SU-DHL-6 (cell line): Measurements from ENCODE around the gene HOXC12.

Experiments used
- EZH2phosphoT487 ChIP-seq: fragments of 200-600 bp; sonication (generic), shearing (Covaris generic); conservative IDR thresholded peaks from 2 replicates; pipeline ENCODE4 v1.6.1; 2018; ENCODE audit warnings: mild to moderate bottlenecking, antibody characterized with exemption, low read length, moderate library complexity, mixed read lengths
- TF ChIP-seq, protein P1 (sequence below): fragments of 200-600 bp; sonication (generic); IDR thresholded peaks from one replicate; pipeline ENCODE4 v1.5.1; 2017; ENCODE audit warnings: antibody characterized with exemption, mild to moderate bottlenecking, low read length, moderate library complexity; ENCODE audit not compliant: insufficient read depth, poor library complexity, severe bottlenecking

DNA sequence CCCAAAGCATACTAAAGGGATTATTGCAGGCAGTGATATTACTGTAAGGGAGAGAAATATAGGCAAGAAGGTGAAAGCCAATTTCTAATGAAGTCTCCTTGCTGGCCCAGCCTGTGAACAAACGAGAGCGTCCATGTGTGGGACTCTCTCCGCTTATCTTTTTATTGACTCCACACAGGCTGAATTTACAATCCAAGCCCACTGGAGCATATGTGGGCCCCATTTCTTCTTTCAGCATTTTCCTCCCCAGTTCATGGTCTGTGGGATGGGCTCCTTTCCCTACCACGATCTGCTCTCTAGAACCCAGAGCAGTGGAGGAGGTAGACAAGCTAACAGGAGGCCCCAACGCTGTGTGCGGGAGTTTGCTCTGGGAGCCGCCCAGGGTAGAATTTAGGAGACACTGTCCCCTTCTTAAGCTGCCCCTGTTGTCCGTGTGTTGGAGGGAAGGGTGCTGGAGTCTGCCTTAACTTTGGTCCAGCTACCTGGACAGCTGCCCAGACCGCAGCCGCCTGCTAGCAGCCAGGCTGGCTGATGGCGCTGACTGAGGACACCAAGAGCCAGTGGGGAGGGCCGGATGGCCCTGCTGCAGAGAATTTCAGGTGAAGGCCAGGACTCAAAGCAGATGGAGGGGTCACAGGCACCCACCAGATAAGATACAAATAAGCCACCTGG, 15.0 kb downstream of the HOXC12 start:
- TF ChIP-seq, protein P1, sequence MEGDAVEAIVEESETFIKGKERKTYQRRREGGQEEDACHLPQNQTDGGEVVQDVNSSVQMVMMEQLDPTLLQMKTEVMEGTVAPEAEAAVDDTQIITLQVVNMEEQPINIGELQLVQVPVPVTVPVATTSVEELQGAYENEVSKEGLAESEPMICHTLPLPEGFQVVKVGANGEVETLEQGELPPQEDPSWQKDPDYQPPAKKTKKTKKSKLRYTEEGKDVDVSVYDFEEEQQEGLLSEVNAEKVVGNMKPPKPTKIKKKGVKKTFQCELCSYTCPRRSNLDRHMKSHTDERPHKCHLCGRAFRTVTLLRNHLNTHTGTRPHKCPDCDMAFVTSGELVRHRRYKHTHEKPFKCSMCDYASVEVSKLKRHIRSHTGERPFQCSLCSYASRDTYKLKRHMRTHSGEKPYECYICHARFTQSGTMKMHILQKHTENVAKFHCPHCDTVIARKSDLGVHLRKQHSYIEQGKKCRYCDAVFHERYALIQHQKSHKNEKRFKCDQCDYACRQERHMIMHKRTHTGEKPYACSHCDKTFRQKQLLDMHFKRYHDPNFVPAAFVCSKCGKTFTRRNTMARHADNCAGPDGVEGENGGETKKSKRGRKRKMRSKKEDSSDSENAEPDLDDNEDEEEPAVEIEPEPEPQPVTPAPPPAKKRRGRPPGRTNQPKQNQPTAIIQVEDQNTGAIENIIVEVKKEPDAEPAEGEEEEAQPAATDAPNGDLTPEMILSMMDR = no peak
- TF ChIP-seq EZH2phosphoT487 = no peak
